DMS114 treated with DMSO at 0.1 percent for 48 hours (cell line): ENCODE measurements around the gene LRIG3.
"Not testable (repeated sequence)": the region's sequence is repeated elsewhere in the genome, so short reads cannot be mapped to it uniquely, and the experiment has no call there.

ENCODE experiments used
- DNase-seq: peaks from one replicate; lab custom pipeline; 2025; ENCODE audit not compliant: unreplicated experiment; lab: John Stamatoyannopoulos, UW

LRIG3 gene

DNA sequence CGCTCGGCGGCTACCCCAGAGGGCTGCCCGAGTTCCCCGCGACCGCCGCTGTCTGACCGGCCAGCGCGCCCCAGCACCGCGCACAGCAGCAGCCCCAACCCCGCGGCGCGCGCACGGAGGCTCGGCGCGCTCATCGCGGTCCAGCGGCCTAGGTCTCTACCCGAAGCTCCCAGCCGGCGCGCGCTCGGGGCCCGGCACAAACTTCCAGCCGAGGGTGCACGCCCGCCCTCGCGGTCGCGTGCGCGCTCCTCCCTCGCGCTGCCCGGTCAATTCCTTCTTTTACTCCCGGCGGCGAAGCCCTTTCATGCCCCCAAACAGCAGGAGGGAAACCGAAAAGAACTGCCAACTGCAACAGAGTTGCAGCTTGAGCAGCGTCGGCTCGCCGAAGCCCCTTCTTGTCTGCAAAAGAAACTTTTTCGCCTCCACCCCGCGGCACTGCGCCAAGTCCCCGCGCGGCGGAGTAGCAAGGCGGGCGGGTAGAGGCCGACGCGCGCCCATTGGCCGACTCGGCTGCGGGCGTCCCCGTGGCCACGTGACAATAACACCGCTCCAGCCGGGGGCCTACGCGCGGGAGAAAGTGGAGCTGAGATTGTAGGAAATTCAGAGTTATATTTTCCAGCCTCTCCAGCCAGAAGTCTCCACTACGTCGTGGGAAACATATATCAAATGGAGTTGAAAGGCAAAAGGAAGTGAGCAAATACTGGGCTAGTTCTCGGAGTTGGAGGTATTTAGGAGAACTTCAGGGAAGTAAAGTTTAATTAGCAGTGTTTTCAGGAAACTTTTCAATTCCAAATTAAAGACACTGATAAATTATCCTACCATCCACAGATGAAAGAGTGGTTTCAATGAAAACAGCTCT is at the start of gene LRIG3:
LRIG3 (minus strand) TSS at position 403 of the 859 bp plus-strand sequence; CDS start at position 134, 269 bp downstream.
- DNase-seq, result peak; percentile 55

DNA sequence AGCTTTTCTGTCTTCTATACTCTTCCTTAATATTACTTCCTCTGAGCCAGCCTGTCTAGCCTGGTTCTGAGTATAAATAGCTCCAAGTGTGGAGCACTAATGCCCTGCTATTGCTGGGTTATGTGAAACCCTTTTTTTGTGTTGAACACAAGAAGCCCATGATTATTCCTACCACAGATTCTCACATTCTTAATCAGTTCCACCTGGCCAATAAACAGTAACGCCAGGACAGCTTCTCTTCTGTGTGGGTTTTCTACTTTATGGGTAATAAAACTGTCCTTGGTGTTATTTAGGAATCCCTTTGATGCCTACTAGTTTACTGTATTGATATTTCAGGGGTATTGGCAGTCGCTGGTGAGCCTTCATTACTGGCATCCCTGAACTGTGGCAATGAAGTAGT is 48.9 kb upstream of the LRIG3 start:
- DNase-seq, result no peak

- DNase-seq, result no peak
These were observed 47.3 kb upstream of the LRIG3 start for GRCh38 chr12:58967561-58967960.

DNA sequence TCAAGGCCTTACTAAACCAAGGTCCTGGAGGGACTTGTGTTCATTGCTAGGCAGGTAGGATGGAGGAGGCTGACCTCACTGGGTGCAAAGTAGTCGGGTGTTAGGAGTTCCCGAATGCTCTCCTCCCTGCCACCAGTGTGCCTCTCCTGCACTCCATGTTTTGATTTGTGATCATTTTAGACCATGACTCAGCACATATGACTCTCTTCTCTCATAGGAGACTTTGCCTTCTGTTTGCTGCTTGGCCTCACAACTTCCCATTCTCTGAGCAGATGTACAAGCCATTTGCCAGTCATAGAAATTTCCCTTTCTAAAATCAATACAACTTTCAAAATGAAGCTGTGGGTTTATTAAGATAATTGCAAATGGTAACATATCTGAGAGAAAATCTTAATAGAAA is 46.6 kb upstream of the LRIG3 start:
- DNase-seq, result no peak

DNA sequence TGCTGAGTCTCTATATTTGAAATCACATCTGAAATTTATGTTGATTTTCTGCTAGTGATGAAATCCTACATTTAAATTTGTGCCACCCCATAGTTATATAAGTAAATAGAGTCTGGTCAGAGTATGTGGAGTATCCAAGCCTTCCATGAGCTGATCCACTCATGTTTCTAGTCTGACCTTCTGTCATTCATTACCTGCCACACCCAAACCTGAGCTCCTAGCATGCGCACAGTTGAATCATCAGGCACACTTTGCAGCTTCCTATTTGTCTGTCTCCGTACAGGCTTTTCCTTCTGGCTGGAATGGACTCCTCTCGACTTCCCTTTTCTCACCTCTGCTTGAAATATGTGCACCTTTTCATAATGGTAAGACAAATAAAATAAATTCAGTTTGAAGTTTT is 45.3 kb upstream of the LRIG3 start:
- DNase-seq, result no peak

GRCh38 chr12:58963844-58964243 is 43.5 kb upstream of the LRIG3 start:
- DNase-seq, result no peak

GRCh38 chr12:58961906-58962305 is 41.6 kb upstream of the LRIG3 start:
- no peak for DNase-seq

- no peak for DNase-seq
These were observed 40.9 kb upstream of the LRIG3 start for GRCh38 chr12:58961166-58961565.

GRCh38 chr12:58959639-58960300 is 39.5 kb upstream of the LRIG3 start:
- no peak for DNase-seq

GRCh38 chr12:58957298-58957697 is 37.0 kb upstream of the LRIG3 start:
- no peak for DNase-seq

DNA sequence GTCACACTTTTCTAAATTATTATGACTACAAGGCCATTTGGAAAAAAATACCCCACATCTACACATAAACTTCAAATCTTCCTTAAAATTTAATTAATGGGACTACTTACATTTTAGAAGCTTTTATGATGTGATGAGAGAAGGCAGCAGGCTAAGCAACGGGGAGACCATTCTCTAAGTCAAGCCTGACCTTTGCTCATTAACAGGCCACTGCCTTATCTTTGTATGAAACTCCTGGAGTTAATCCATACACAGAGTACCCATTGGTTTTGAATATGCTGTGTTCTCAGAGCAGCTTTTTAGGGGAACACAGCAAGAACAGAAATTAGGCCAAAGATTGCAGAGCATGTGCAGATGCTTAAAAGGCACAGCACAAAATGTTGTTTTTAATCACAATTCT is 35.5 kb upstream of the LRIG3 start:
- no peak for DNase-seq

GRCh38 chr12:58954002-58954401 is 33.7 kb upstream of the LRIG3 start:
- DNase-seq, result no peak

- DNase-seq, result no peak
These were observed 30.4 kb upstream of the LRIG3 start for GRCh38 chr12:58950739-58951100.

- not testable (repeated sequence) for DNase-seq
These were observed 29.8 kb upstream of the LRIG3 start for GRCh38 chr12:58949954-58950738.

DNA sequence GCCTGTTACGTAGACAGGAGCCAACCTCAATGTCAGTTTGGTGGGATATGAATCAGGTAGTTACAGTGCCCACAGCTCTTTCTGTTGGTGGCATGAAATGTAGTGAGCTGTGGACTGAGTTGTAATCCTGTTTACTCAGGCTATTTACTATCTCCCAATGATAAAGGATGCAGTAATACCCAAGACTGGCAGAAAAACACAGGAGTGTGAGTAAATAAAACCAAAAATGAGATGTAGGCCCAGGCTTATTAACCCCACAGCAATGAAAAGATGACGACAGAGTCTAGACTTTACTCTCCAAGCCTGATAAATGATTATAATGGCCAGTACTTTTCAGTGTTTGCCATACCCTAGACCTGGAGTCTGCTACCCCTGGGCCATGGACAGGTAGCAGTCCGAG is 22.8 kb upstream of the LRIG3 start:
- DNase-seq, result no peak

- no peak for DNase-seq
These were observed 22.0 kb upstream of the LRIG3 start for GRCh38 chr12:58942345-58942744.

- DNase-seq, result no peak
These were observed 19.2 kb upstream of the LRIG3 start for GRCh38 chr12:58939399-58940100.

DNA sequence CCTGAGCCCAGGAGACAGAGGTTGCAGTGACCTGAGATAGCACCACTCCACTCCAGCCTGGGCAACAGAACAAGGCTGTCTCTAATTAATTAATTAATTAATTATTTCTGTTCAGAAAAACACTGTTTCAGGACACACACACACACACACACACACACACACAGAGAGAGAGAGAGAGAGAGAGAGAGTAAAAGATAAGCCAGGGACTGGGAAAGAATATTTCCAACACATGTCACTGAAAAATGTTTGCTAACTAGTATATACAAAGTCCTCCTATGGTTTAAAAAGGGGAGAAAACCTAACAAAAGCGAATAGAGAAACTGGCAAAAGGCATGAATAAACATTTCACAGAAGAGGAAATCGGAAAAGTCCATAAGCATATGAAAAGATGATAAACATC is 18.1 kb upstream of the LRIG3 start:
- no peak for DNase-seq

DNA sequence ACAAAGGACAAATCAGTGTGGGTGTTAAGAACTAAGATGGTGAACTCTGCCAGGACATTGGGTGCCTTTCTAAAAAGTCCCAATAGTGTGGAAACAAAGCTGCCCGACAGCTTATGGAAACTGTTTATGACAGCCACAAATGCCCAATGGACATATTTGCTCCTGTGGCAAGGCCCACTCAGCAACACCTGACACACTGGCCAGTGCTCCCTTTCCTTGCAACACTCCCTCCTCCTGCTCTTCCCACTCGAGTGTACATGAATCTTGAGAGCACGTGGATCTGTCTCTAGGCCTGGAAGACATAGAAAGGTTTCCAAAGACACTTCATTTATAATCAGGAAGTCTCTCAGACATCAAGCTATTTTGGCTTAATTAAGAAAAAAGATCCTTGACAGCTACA is 14.2 kb upstream of the LRIG3 start:
- no peak for DNase-seq

GRCh38 chr12:58932806-58933681 is 12.7 kb upstream of the LRIG3 start:
- DNase-seq, result no peak
